ENCODE data around the gene CCDC196. TPM values are rescaled to one million over a fixed set of nuclear protein-coding genes. Genes with fewer than 3 reads are reported as not detected.
A peak's percentile ranks its signal among the peaks of the same experiment; 100 is the strongest.

The CCDC196 gene
- total and polyA plus RNA-seq, 10 of the 15 experiments (the other 5 are each of a cell fraction or from before 2014, with no cell fraction given): 0.03 to 0.52 (median 0.28) TPM; not detected in 7

DNA sequence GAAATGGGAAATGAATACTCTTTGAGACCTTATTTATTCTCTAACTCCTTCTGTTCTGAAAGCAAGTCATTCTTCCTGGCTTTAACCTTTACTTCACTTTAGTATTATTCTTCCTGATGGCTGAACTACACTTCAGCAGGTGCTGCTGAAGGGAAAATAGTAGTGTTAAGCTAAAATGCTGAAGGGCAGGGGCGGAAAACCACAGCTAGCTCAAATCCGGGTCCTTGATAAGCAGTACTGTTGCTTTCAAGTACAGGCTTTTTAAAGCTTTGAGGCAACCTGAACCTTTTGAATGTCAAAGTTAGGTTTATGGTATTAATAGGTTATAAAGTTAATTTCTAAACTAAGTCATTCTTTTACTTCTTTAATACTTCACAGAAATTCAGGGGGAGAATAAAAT, 10.7 kb downstream of the CCDC196 start:
- peak overlapping the region; percentile 55; the same call in 1 of the 2 replicates for H2AFZ ChIP-seq (ENCODE audit: control insufficient read depth, low read depth, low read length)
- CTCF ChIA-PET: interaction anchor here (0.6 to 5.2 kb wide), 21 partner anchors 10 to 786 kb away, joined by 3 to 27 read pairs (median 3); partner anchors contain the start of gene GPHN
- FAIRE-seq: no peak
- H3K4me2 ChIP-seq (ENCODE audit: control insufficient read depth, insufficient read depth): peak overlapping the region; percentile 48; the same call in 1 of the 2 replicates
- RAD21 ChIA-PET (ENCODE audit: unreplicated experiment): interaction anchor here (0.7 to 3.3 kb wide), 19 partner anchors 11 to 863 kb away, joined by 3 to 17 read pairs (median 4); partner anchors contain the start of genes ATP6V1D, EIF2S1 and GPHN
- in situ Hi-C loops (cut with MboI) (loop anchor here (10.0 kb wide), 1 partner anchor 618 kb away; no protein-coding TSS in a partner anchor), intact Hi-C loops (cut with micrococcal nuclease; ENCODE audit: unreplicated experiment) (loop anchor here (5.0 kb wide), 2 partner anchors 250 to 640 kb away; no protein-coding TSS in a partner anchor)
- WGBS (ENCODE audit: insufficient coverage, insufficient replicate concordance, low lambda C conversion rate, missing lambda C conversion rate): 98% methylated on average over 2 of the region's 2 CpGs
- no peaks in the 10 kb centered on the region for H3K36me3 ChIP-seq (ENCODE audit: control insufficient read depth in 2 of 2, insufficient read depth in 2 of 2, low read length in 1 of 2)
- H3K27ac ChIP-seq (ENCODE audit: control insufficient read depth, insufficient read depth): no peak overlapping the region
- no peak overlapping the region for H3K4me3 ChIP-seq
- no peaks in the 10 kb centered on the region for H3K27me3 ChIP-seq (replicated peaks in 1 of 2; ENCODE audit: control insufficient read depth in 2 of 2, insufficient read depth in 2 of 2, low read length in 1 of 2)
- TF ChIP-seq RUNX3 (IDR thresholded peaks at IDR 0.05; ENCODE audit: low read length) (peak; percentile 56), SREBF2 (IDR thresholded peaks at IDR 0.05; ENCODE audit: low read length) (no peak)
- no peak overlapping the region for H3K9ac ChIP-seq (ENCODE audit: control insufficient read depth, insufficient read depth, low read length)
- H3K79me2 ChIP-seq (ENCODE audit: control insufficient read depth, insufficient read depth, low read length): no peaks in the 10 kb centered on the region
- SMC1A ChIA-PET (ENCODE audit: uncharacterized antibody, unreplicated experiment): interaction anchor here (0.7 to 4.8 kb wide), 25 partner anchors 9 to 789 kb away, joined by 3 to 33 read pairs (median 3); partner anchors contain the start of gene GPHN
- BruUV-seq (replicated peaks): no TSS peak
- ATAC-seq: no peak
- POLR2A ChIA-PET: interaction anchor here (1.7 kb wide), 1 partner anchor 14 kb away, joined by 4 read pairs; no protein-coding TSS in a partner anchor
- H4K20me1 ChIP-seq (ENCODE audit: control insufficient read depth, insufficient read depth): no peaks in the 10 kb centered on the region
- peaks cover 3% of the 10 kb centered on the region; the same call in 1 of the 2 replicates for H3K4me1 ChIP-seq (ENCODE audit: control insufficient read depth, insufficient read depth, low read length)
- no peaks in the 10 kb centered on the region for H3K9me3 ChIP-seq (replicated peaks; ENCODE audit: control insufficient read depth, insufficient read depth, low read length)
- DNase-seq (ENCODE audit: low read depth, low spot score): no peak

DNA sequence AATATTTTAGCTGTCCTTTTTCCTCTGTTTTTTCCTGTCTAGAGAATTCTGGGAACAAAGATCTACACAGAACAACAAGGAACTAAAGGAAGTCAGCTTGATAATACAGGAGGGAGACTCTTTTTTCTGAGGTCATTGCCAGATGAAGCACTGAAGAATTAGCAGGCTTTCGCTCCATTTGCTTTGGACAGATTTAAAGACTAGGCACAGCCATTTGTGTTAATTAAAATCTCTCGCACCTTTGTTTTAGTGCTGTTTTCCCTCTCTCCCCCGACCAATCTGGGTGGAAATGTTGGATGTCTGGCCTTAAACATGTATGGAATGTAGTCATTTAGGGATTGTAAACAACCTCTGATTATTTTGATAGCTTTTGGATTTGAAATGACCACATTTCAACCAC, 12.1 kb downstream of the CCDC196 start:
- H3K9me3 ChIP-seq (replicated peaks; ENCODE audit: control insufficient read depth, insufficient read depth, low read length): no peaks in the 10 kb centered on the region
- TF ChIP-seq MEF2A (IDR thresholded peaks at IDR 0.05; ENCODE audit: insufficient read depth, low read depth, low read length): no peak
- no peak for TF ChIP-seq PAX8 (IDR thresholded peaks at IDR 0.05)
- TF ChIP-seq, protein P1, sequence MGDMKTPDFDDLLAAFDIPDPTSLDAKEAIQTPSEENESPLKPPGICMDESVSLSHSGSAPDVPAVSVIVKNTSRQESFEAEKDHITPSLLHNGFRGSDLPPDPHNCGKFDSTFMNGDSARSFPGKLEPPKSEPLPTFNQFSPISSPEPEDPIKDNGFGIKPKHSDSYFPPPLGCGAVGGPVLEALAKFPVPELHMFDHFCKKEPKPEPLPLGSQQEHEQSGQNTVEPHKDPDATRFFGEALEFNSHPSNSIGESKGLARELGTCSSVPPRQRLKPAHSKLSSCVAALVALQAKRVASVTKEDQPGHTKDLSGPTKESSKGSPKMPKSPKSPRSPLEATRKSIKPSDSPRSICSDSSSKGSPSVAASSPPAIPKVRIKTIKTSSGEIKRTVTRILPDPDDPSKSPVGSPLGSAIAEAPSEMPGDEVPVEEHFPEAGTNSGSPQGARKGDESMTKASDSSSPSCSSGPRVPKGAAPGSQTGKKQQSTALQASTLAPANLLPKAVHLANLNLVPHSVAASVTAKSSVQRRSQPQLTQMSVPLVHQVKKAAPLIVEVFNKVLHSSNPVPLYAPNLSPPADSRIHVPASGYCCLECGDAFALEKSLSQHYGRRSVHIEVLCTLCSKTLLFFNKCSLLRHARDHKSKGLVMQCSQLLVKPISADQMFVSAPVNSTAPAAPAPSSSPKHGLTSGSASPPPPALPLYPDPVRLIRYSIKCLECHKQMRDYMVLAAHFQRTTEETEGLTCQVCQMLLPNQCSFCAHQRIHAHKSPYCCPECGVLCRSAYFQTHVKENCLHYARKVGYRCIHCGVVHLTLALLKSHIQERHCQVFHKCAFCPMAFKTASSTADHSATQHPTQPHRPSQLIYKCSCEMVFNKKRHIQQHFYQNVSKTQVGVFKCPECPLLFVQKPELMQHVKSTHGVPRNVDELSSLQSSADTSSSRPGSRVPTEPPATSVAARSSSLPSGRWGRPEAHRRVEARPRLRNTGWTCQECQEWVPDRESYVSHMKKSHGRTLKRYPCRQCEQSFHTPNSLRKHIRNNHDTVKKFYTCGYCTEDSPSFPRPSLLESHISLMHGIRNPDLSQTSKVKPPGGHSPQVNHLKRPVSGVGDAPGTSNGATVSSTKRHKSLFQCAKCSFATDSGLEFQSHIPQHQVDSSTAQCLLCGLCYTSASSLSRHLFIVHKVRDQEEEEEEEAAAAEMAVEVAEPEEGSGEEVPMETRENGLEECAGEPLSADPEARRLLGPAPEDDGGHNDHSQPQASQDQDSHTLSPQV (IDR thresholded peaks at IDR 0.05): no peak
- TF ChIP-seq CBX5 (IDR thresholded peaks at IDR 0.05; ENCODE audit: low read depth): no peak
- TF ChIP-seq NFYB (IDR thresholded peaks at IDR 0.05; ENCODE audit: insufficient read depth, low read depth, low read length): no peak
- TF ChIP-seq, protein P2, sequence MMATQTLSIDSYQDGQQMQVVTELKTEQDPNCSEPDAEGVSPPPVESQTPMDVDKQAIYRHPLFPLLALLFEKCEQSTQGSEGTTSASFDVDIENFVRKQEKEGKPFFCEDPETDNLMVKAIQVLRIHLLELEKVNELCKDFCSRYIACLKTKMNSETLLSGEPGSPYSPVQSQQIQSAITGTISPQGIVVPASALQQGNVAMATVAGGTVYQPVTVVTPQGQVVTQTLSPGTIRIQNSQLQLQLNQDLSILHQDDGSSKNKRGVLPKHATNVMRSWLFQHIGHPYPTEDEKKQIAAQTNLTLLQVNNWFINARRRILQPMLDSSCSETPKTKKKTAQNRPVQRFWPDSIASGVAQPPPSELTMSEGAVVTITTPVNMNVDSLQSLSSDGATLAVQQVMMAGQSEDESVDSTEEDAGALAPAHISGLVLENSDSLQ (IDR thresholded peaks at IDR 0.05): no peak
- no peak for TF ChIP-seq RCOR1 (conservative IDR thresholded peaks at IDR 0.05; ENCODE audit: low read depth, low read length)
- no peak for TF ChIP-seq BMI1 (IDR thresholded peaks at IDR 0.05; ENCODE audit: borderline replicate concordance)
- no peak for TF ChIP-seq SUZ12 (IDR thresholded peaks at IDR 0.05; ENCODE audit: unreplicated experiment)

More for the DNA sequence above, 12.1 kb downstream of the CCDC196 start:
- Histone ChIP-seq H3K36me3 (ENCODE audit: control insufficient read depth in 2 of 2, insufficient read depth in 2 of 2, low read length in 1 of 2) (no peaks in the 10 kb centered on the region), H3K4me3 (no peak overlapping the region), H3K27ac (ENCODE audit: control insufficient read depth, insufficient read depth) (no peak overlapping the region), H3K4me1 (ENCODE audit: control insufficient read depth, insufficient read depth, low read length) (peaks cover 3% of the 10 kb centered on the region; the same call in 1 of the 2 replicates), H3K4me2 (ENCODE audit: control insufficient read depth, insufficient read depth) (no peak overlapping the region), H3K79me2 (ENCODE audit: control insufficient read depth, insufficient read depth, low read length) (no peaks in the 10 kb centered on the region), H3K27me3 (replicated peaks in 1 of 2; ENCODE audit: control insufficient read depth in 2 of 2, insufficient read depth in 2 of 2, low read length in 1 of 2) (no peaks in the 10 kb centered on the region), H2AFZ (ENCODE audit: control insufficient read depth, low read depth, low read length) (no peak overlapping the region), H3K9ac (ENCODE audit: control insufficient read depth, insufficient read depth, low read length) (no peak overlapping the region), H4K20me1 (ENCODE audit: control insufficient read depth, insufficient read depth) (no peaks in the 10 kb centered on the region)
- BruUV-seq (replicated peaks): no TSS peak
- ChIA-PET RAD21 (ENCODE audit: unreplicated experiment) (interaction anchor here (0.7 to 3.3 kb wide), 9 partner anchors 9 to 1177 kb away, joined by 3 to 17 read pairs (median 14); partner anchors contain the start of gene GPHN), SMC1A (ENCODE audit: uncharacterized antibody, unreplicated experiment) (interaction anchor here (0.6 to 4.8 kb wide), 16 partner anchors 9 to 787 kb away, joined by 3 to 33 read pairs (median 5); partner anchors contain the start of gene GPHN), CTCF (interaction anchor here (0.6 to 5.2 kb wide), 10 partner anchors 9 to 788 kb away, joined by 3 to 27 read pairs (median 9); partner anchors contain the start of gene GPHN), POLR2A (interaction anchor here (0.6 to 1.1 kb wide), 5 partner anchors 10 to 1506 kb away, joined by 3 to 4 read pairs (median 3); partner anchors contain the start of gene GPHN)
- DNase-seq (ENCODE audit: low read depth, low spot score) (no peak), FAIRE-seq (no peak), ATAC-seq (no peak)
- intact Hi-C loops (cut with micrococcal nuclease; ENCODE audit: unreplicated experiment) (loop anchor here (5.0 kb wide), 2 partner anchors 249 to 639 kb away; no protein-coding TSS in a partner anchor), in situ Hi-C loops (cut with MboI) (loop anchor here (10.0 kb wide), 1 partner anchor 616 kb away; no protein-coding TSS in a partner anchor)
- 70% methylated on average over 3 of the region's 3 CpGs for WGBS (ENCODE audit: insufficient coverage, insufficient replicate concordance, low lambda C conversion rate, missing lambda C conversion rate)
